ENCODE data around the gene GAL3ST1. TPM values are rescaled to one million over a fixed set of nuclear protein-coding genes. Genes with fewer than 3 reads are reported as not detected.

GAL3ST1 gene
- total RNA-seq, 1 donor: not detected

DNA sequence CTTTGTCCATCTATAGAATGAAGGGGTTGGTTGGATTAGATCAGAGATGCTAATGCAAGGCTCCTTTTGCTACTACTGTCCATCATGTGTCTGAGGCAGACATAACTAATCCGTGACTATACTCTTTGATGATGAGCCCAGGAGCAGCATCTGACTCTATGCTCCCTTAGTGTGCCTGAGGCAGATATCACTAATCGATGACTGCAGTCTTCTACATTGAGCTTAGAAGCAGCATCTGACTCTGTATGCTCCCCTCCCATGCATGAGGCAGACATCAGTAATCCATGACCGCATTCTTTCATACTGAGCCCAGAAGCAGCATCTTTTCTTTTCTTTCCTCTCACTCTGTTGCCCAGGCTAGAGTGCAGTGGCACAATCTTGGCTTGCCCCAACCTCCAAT is 36.7 kb upstream of the GAL3ST1 start:
- TF ChIP-seq, protein P1, sequence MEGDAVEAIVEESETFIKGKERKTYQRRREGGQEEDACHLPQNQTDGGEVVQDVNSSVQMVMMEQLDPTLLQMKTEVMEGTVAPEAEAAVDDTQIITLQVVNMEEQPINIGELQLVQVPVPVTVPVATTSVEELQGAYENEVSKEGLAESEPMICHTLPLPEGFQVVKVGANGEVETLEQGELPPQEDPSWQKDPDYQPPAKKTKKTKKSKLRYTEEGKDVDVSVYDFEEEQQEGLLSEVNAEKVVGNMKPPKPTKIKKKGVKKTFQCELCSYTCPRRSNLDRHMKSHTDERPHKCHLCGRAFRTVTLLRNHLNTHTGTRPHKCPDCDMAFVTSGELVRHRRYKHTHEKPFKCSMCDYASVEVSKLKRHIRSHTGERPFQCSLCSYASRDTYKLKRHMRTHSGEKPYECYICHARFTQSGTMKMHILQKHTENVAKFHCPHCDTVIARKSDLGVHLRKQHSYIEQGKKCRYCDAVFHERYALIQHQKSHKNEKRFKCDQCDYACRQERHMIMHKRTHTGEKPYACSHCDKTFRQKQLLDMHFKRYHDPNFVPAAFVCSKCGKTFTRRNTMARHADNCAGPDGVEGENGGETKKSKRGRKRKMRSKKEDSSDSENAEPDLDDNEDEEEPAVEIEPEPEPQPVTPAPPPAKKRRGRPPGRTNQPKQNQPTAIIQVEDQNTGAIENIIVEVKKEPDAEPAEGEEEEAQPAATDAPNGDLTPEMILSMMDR (IDR thresholded peaks at IDR 0.05; ENCODE audit: insufficient read depth, low read depth, low read length): no peak
- no peak for DNase-seq (ENCODE audit: low read depth)
- no peak overlapping the region for H3K4me3 ChIP-seq (ENCODE audit: low read depth, low read length)

DNA sequence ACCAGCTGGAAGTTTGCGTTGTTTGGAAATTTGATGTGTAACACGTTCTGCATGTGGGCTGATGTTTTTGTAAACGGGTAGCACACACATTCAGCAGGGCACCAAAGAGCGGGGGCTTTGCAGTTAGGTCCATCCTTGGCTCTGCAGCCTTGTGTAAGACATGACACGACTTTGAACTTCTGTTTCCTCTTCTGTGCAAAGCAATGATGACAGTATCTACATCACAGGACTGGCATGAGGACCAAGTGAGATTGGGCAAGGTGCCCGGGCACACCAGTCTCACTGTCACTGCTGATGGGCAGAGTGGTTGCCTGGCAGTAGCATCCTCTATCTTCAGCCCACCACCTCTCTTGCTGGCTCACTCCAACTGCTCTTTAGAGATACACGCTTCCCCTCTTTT is 35.8 kb upstream of the GAL3ST1 start:
- no peak overlapping the region for H3K4me3 ChIP-seq (ENCODE audit: low read depth, low read length)
- no peak for DNase-seq (ENCODE audit: low read depth)
- TF ChIP-seq, protein P1 (IDR thresholded peaks at IDR 0.05; ENCODE audit: insufficient read depth, low read depth, low read length): no peak

- TF ChIP-seq, protein P1 (IDR thresholded peaks at IDR 0.05; ENCODE audit: insufficient read depth, low read depth, low read length): no peak
- no peak overlapping the region for H3K4me3 ChIP-seq (ENCODE audit: low read depth, low read length)
- DNase-seq (ENCODE audit: low read depth): peak; percentile 94
These were observed 35.1 kb upstream of the GAL3ST1 start for GRCh38 chr22:30609260-30610185.

- TF ChIP-seq, protein P1 (IDR thresholded peaks at IDR 0.05; ENCODE audit: insufficient read depth, low read depth, low read length): no peak
- no peak overlapping the region for H3K4me3 ChIP-seq (ENCODE audit: low read depth, low read length)
- DNase-seq (ENCODE audit: low read depth): no peak
These were observed 33.5 kb upstream of the GAL3ST1 start for GRCh38 chr22:30607939-30608338.

DNA sequence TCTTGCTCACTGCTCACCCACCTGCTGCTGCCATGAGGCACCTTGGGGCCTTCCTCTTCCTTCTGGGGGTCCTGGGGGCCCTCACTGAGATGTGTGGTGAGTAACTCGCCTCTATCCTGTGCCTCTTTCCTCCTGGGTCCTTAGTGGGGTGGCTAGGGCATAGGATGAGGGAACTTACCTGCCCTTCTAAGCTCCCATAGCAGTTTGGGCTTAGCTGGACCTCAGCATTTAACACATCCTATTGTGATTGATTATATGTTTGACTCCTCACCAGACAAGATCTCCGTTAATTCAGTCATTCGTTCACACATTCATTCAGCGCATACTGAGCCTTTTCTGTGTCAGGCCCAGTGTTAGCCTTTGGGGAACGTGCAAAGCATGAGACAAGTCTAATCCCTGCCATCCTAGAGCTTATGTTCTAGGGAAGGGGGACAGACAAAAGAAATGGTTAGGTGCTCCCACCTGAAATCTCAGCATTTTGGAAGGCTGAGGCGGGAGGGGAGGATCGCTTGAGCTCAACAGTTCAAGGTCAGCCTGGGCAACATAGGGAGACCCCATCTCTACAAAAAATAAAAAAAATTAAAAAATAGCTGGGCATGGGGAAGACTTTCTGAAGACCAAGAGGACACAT is 33.0 kb upstream of the GAL3ST1 start:
- TF ChIP-seq, protein P1 (IDR thresholded peaks at IDR 0.05; ENCODE audit: insufficient read depth, low read depth, low read length): no peak
- DNase-seq (ENCODE audit: low read depth): no peak
- H3K4me3 ChIP-seq (ENCODE audit: low read depth, low read length): peak overlapping the region; percentile 67

GRCh38 chr22:30606455-30607299 is 32.2 kb upstream of the GAL3ST1 start, which contains the start of gene TCN2:
Gene TCN2 (plus strand): TSS chr22:30607174. CDS start chr22:30607332, 158 bp downstream.
- TF ChIP-seq, protein P1 (IDR thresholded peaks at IDR 0.05; ENCODE audit: insufficient read depth, low read depth, low read length): no peak
- H3K4me3 ChIP-seq (ENCODE audit: low read depth, low read length): peak within 1 kb of the TSS; percentile 67
- peak; percentile 86 for DNase-seq (ENCODE audit: low read depth)

Data from fibroblast of villous mesenchyme (primary cell).